Subcutaneous adipose tissue (tissue), 4 donors: ENCODE data around the gene TRAF5. TPM values are rescaled to one million over a fixed set of nuclear protein-coding genes. Genes with fewer than 3 reads are reported as not detected.

Source experiments
- total RNA-seq, 4 donors: library from RNA; depleted of rRNA; stranded (reverse); fragments of >200 nt; gene quantifications; one replicate each; pipeline ENCODE4 v1.1.0, GENCODE V29; 2016
- TF ChIP-seq, protein P1 (sequence below): fragments of 450-650 bp; IDR thresholded peaks from one replicate; pipeline ENCODE4 v1.5.1; 2016; ENCODE audit warnings: low read depth, mild to moderate bottlenecking, control low read depth, antibody characterized with exemption, moderate library complexity

TRAF5 gene
- total RNA-seq, 4 donors from 2014 or later: 10.1 to 19.1 (median 12.6) TPM

DNA sequence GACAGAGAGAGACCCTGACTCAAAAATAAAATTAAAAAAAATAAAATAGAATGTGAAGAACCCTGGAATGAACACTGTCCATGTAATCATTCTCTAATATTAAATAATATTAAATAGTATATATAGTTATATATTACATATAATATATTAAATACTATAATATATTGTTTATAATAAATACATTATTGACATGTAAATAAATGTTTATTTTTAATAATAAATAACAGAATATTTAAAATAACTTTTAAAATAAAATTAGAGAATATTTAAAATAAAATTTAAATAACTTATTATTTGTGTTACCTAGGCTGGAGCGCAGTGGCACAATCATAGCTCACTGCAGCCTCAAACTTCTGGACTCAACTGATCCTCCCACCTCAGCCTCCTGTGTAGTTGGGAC lies 32.1 kb downstream of the TRAF5 start:
- TF ChIP-seq, protein P1, sequence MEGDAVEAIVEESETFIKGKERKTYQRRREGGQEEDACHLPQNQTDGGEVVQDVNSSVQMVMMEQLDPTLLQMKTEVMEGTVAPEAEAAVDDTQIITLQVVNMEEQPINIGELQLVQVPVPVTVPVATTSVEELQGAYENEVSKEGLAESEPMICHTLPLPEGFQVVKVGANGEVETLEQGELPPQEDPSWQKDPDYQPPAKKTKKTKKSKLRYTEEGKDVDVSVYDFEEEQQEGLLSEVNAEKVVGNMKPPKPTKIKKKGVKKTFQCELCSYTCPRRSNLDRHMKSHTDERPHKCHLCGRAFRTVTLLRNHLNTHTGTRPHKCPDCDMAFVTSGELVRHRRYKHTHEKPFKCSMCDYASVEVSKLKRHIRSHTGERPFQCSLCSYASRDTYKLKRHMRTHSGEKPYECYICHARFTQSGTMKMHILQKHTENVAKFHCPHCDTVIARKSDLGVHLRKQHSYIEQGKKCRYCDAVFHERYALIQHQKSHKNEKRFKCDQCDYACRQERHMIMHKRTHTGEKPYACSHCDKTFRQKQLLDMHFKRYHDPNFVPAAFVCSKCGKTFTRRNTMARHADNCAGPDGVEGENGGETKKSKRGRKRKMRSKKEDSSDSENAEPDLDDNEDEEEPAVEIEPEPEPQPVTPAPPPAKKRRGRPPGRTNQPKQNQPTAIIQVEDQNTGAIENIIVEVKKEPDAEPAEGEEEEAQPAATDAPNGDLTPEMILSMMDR: no peak

- TF ChIP-seq, protein P1: no peak
Observed at GRCh38 chr1:211359876-211360275, 33.2 kb downstream of the TRAF5 start.

GRCh38 chr1:211361202-211361601 lies 34.6 kb downstream of the TRAF5 start:
- TF ChIP-seq, protein P1: no peak

- TF ChIP-seq, protein P1: no peak
Observed at GRCh38 chr1:211369640-211370039, 43.0 kb downstream of the TRAF5 start.

DNA sequence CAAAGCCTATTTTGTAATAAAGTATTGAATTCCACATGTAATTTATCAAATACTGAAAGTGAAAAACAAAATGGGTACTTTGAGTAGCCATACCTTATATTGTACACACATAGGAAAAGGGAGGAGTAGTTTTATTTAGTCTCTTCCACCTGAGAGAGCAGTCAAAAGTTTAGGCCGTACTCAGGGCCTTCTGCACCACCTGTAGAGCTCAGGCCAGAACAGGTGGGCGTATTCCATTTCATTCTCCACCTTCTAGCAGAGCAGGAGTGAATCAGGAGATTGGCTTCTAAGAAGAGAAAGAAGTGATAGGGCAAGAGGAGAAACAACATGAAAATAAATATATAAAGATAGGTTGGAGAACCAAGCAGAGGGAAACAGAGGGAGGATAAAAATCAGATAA lies 44.0 kb downstream of the TRAF5 start:
- TF ChIP-seq, protein P1: no peak

DNA sequence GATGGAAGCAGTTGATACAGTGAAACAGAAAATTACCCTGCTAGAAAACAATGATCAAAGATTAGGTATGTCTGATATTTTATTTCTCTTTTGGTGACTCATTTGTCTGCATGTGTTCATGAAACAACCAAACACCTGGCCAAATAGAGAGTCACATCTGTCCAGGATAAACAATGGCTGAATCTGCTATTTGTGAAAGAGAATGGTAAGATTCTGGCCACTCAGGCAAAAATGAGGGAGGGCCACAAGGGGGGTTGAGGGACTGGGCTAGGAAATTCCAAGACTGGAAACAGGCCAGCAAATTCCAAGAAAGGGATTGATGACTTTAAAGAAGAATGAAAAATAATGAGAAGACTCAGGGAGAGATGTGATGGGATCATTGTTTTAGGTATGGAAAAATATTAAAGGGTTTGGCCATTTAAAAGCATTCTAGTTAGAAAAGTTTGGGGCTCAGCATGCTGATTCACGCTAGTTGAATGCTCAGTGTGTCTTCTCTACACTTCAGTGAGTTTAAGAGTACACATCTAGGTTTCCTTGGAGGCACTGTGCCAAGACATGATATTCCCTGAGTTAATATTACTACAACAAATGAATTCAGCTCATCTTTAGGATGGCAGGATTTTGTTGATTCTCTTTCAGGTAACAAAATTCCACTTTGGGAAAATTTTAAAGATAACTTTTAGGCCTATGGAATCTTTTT lies 44.9 kb downstream of the TRAF5 start:
- TF ChIP-seq, protein P1: no peak

GRCh38 chr1:211372463-211372862 lies 45.8 kb downstream of the TRAF5 start:
- TF ChIP-seq, protein P1: no peak
